C4-2B (cell line): ENCODE data around the gene SEMG2.

Experiments
- CTCF ChIP-seq: fragments of 450-650 bp; conservative IDR thresholded peaks from 2 replicates; pipeline ENCODE4 v1.5.1; 2017; ENCODE audit warnings: mild to moderate bottlenecking
- ZFX ChIP-seq: fragments of 450-650 bp; IDR thresholded peaks from 2 replicates; pipeline ENCODE4 v1.6.1; 2017

- TF ChIP-seq CTCF (no peak), ZFX (no peak)
Observed at GRCh38 chr20:45247865-45248264, 26.7 kb downstream of the SEMG2 start.
